Stimulated activated naive CD4-positive, alpha-beta T cell treated with Interleukin-2 at 50 U/mL for 16 hours (primary cell): ENCODE data around the gene CST8.

Experiments used
- DNase-seq: peaks from one replicate; lab custom pipeline; 2025; lab: John Stamatoyannopoulos, UW

CST8 gene

DNA sequence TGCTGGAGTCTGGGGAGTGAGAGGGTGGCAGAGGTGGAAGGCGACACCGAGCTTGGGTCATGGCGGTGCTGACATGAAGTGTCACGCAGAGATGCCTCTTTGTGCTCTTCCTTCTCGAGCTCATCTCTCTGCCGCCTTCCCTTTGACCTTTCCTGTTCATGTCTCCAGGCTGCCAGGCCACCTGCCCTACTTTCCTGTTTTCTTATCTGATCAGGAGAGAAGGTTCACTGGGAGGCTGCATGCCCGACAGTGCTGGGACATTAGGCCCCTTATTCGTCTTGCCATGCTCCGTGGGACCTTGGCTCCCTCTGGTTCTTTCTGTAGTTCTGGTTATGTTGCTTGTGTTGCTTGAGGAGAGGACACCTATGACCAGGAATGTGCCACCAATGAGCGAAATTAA lies 33.2 kb downstream of the CST8 start:
- no peak for DNase-seq

DNA sequence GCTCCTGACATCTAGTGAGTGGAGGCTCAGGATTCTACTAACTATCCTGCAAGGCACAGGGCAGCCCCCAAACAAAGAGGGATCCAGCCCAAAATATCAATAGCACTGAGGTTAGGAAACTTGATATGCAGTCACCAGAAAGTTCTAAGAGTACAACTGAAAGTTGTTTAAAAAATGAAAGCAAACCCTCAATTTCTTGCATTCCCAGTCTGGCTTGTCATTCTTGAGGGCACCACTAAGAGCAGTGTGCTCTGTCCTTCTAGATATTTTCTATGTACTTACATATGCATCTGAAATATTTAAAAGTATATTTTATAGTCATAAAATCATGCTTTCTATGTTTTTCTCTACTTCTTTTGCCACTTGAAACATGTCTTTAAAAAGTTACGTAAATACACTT lies 35.9 kb downstream of the CST8 start:
- no peak for DNase-seq

DNA sequence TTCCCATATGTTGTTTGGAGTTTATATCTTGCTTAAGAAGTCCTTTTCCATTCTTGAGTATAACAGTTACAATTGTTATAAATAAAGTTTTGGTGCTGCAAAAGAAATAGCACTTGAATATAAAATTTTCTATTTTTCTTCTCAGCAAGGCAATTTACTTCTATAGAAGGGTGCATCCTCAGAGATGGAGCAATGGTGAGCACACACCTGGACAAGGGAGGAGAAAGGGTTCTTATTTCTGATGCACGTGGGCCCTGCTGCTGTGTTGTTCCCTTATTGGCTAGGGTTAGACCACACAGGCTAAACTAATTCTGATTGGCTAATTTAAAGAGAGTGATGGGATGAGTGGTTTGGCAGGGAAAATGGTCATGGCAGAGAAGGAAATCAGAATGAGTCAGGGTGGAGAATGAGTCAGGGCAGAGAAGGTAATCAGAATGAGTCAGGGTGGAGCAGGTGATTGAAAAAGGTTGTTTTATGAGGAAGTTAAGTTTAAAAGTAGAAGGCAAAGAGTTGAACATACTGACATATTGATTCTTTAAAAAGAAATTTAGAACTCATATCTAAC lies 38.0 kb downstream of the CST8 start:
- DNase-seq = no peak

- no peak for DNase-seq
Observed at GRCh38 chr20:23530937-23531567, 40.1 kb downstream of the CST8 start.

GRCh38 chr20:23532533-23532932 lies 41.6 kb downstream of the CST8 start:
- no peak for DNase-seq

DNA sequence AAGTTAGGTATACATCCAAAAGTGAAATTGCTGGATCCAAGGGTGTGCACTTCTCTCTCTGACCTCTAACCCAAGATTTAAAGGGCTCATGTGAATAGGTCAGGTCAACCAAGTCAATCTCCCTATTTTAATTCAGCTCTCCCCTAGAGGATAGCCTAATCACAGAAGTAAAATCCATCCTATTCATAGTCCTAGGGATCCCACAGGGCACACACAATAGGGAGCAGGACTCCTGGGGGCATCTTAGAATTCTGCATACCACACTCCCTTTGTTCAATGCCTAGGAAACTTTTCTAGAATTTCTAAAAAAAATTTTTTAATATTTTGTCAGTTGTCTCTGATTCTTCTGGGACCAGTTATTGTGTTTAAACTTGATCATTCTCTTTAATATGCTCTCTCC lies 42.2 kb downstream of the CST8 start:
- DNase-seq = no peak

- DNase-seq = no peak
Observed at GRCh38 chr20:23534801-23535593, 44.1 kb downstream of the CST8 start.

DNA sequence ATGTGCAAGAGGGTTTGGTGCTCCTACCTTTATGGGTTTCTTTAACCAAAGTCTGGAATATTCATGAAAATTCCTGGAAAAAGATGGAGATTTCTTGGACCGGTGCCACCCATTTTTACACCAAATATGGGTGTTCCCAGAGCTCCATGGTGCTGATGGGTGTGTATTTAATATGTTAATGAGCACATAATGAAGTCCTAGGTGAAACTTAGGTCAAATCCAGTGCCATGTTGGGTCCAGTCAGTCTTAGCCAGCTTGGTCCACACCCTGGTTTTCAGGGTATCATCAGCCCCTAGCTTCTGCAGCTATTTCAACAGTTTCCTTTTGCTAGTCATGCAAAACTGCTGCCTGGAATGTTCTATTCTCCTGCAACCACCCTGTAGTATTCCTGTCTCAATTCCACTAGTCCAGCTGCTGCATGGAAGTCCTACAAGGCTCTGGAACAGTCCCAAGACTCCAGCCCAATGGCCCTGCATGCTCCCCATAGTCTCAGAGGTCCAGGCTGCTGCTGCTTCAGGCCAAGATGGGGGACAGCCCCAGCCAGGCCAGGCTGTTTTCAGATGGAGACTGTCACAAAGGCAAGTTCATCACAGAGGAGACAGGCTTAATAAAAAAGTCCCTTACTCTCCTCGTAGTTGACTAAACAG lies 45.5 kb downstream of the CST8 start:
- DNase-seq = no peak

- no peak for DNase-seq
Observed at GRCh38 chr20:23537030-23537429, 46.1 kb downstream of the CST8 start.

DNA sequence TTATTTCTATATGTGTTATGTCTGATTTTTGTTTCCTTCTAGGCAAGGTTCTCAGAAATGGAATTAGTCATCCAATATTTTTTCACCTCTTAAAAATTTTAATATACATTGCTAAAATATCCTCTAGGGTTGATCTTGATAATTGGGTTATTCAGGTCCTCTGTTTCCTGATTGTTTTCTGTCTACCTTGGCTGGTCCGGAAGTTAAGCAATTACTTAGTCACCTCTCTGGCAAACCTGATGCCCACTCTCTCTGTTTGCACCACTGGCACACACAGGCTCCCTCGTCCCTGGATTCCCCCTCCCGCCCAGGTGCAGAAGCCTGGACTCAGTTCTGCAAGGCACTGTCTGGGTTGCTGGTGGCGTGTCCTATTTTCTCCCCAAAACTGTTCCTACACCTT lies 49.7 kb downstream of the CST8 start:
- no peak for DNase-seq

- no peak for DNase-seq
Observed at GRCh38 chr20:23541330-23541729, 50.4 kb downstream of the CST8 start.

- DNase-seq = no peak
Observed at GRCh38 chr20:23541776-23542175, 50.9 kb downstream of the CST8 start.

DNA sequence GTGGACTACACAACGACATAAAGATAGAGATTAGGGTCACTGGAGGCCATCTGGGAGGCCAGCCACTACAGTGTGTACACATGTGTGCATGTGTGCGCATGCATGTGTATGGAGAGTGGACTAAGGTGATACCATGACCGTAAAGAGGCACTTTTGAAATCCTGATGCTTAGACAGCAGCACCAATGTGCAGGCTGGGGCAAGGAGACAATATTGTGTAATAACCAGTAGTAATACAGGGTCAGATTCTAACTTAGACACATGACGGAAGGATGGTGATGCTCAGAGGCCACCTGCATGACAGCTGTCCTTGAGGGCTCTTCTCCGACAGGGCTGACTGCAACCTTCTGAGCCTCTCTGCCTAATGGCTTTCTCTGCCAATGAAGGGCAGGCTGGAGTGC lies 51.9 kb downstream of the CST8 start:
- no peak for DNase-seq

DNA sequence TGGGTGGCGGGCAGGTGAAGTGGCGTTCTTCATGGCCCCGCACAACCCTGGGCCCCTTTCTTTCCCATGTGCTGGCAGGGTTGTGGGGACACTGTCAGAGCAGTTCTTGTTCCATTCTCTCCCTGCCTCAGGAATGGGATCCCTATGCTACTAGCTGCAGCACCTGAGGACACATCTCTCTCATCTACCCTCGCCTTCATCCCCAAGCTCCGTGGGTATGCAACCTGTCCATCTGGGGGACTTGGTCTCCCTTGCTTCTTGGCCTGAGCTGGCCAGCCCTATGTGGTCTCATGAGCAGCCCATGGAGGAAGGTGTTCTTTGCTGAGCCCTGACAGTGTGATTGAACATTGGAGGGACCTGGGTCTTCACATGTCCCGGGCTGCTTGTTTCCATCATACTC lies 53.2 kb downstream of the CST8 start:
- no peak for DNase-seq
